Measurements from ENCODE around the gene SIX3. TPM values are rescaled to one million over a fixed set of nuclear protein-coding genes. Genes with fewer than 3 reads are reported as not detected.

The SIX3 gene
- total RNA-seq, 1 experiment from 2014 or later, result 0.56 TPM

DNA sequence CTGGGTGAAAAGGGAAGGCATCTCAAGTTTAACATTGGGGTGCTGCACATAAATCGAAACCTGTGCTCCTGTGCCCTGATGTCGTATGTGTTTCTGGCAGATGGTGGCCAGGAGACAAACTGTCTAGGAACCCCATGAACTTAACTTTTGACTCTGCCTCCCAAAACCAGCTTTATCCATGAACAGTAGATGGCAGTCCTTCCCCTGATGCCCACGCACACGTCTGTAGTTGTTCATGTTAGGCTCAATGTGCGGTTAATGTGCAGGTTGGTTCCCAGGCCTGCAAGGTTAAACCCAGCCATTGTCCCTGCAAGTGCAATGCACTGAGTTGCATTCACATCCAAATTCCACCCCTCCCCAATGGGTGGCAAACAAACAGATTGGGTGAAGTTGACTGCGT lies 44.1 kb upstream of the SIX3 start:
- no TSS peak for BruUV-seq (replicated peaks)
- intact Hi-C loops (cut with micrococcal nuclease; ENCODE audit: unreplicated experiment), result no loop called here
- no peaks in the 10 kb centered on the region for H3K36me3 ChIP-seq (ENCODE audit: insufficient read depth, low read length, poor library complexity, severe bottlenecking)
- peaks cover 22% of the 10 kb centered on the region for H3K27me3 ChIP-seq (replicated peaks; ENCODE audit: insufficient read depth, low read depth, low read length, poor library complexity)
- POLR2A ChIA-PET (ENCODE audit: low non-redundant PET), result no interaction called here
- no peaks in the 10 kb centered on the region for H3K4me1 ChIP-seq (ENCODE audit: insufficient read depth, low read length, poor library complexity, severe bottlenecking)
- H3K9me3 ChIP-seq (ENCODE audit: low read depth, low read length, poor library complexity, severe bottlenecking), result no peaks in the 10 kb centered on the region
- H3K4me3 ChIP-seq (ENCODE audit: low read depth, low read length, poor library complexity, severe bottlenecking), result no peak overlapping the region
- CTCF ChIA-PET, result no interaction called here
- TF ChIP-seq EZH2 (IDR thresholded peaks at IDR 0.05; ENCODE audit: borderline replicate concordance, low read depth, low read length, poor library complexity, severe bottlenecking), result no peak
- TF ChIP-seq CTCF (conservative IDR thresholded peaks at IDR 0.05; ENCODE audit: low read depth, low read length), result 0 out of 2 replicates have a peak, but pooled peaks have one; percentile 30
- H3K27ac ChIP-seq (ENCODE audit: low read depth, low read length, poor library complexity, severe bottlenecking), result no peak overlapping the region
- no peak for DNase-seq (ENCODE audit: low spot score)

DNA sequence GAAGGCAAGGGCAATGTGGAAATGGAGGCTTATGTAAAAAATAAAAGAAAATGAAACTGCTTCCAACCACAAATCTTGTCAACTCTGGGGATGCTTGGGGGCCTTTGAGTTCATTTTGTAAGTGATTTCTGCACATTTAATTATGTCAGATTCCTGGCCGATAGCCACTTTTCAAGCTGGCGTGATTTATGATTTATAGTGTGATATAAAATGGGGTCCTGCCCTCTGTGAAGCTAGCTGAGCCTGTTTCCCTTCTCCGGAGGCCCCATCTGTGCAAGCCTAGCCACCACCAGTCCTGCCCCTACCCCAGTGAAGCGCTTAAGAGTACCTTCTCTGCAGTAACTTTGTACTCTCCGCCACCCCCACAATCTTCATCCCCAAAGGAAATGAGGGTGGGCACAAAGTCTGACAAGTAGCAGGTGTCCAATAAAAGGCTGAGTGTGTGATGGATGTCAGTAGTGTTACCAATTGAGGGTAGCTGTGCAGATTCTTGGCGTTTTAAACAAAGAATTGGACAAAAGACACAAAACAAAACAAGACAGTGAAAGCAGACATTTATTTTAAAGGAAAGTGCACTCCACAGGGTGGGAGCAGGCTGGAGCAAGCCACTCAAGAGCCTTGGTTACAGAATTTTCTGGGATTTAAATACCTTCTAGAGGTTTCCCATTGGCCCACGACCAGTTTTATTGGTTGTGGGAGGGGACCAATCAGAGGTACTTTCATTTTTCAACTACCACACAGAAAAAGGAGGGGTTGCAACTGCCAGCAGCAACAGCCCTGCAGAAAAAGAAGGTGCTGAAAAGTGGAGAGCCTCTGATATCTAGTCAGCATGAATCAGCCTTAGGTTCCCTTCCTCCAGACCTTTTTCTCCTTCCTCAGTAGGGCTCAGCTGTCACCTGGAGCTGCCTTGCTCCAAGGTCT lies 39.0 kb upstream of the SIX3 start:
- TF ChIP-seq EZH2 (IDR thresholded peaks at IDR 0.05; ENCODE audit: borderline replicate concordance, low read depth, low read length, poor library complexity, severe bottlenecking), result no peak
- TF ChIP-seq CTCF (conservative IDR thresholded peaks at IDR 0.05; ENCODE audit: low read depth, low read length), result no peak
- POLR2A ChIA-PET (ENCODE audit: low non-redundant PET), result no interaction called here
- H3K4me1 ChIP-seq (ENCODE audit: insufficient read depth, low read length, poor library complexity, severe bottlenecking), result no peaks in the 10 kb centered on the region
- no peaks in the 10 kb centered on the region for H3K9me3 ChIP-seq (ENCODE audit: low read depth, low read length, poor library complexity, severe bottlenecking)
- no peaks in the 10 kb centered on the region for H3K36me3 ChIP-seq (ENCODE audit: insufficient read depth, low read length, poor library complexity, severe bottlenecking)
- no TSS peak for BruUV-seq (replicated peaks)
- H3K27ac ChIP-seq (ENCODE audit: low read depth, low read length, poor library complexity, severe bottlenecking), result no peak overlapping the region
- peaks cover 37% of the 10 kb centered on the region for H3K27me3 ChIP-seq (replicated peaks; ENCODE audit: insufficient read depth, low read depth, low read length, poor library complexity)
- CTCF ChIA-PET, result no interaction called here
- no peak overlapping the region for H3K4me3 ChIP-seq (ENCODE audit: low read depth, low read length, poor library complexity, severe bottlenecking)
- intact Hi-C loops (cut with micrococcal nuclease; ENCODE audit: unreplicated experiment), result no loop called here
- peak; percentile 23 for DNase-seq (ENCODE audit: low spot score)

GRCh38 chr2:44904578-44904977 lies 36.9 kb upstream of the SIX3 start:
- no TSS peak for BruUV-seq (replicated peaks)
- Histone ChIP-seq H3K9me3 (ENCODE audit: low read depth, low read length, poor library complexity, severe bottlenecking) (no peaks in the 10 kb centered on the region), H3K36me3 (ENCODE audit: insufficient read depth, low read length, poor library complexity, severe bottlenecking) (no peaks in the 10 kb centered on the region), H3K27me3 (replicated peaks; ENCODE audit: insufficient read depth, low read depth, low read length, poor library complexity) (peaks cover 39% of the 10 kb centered on the region), H3K4me3 (ENCODE audit: low read depth, low read length, poor library complexity, severe bottlenecking) (no peak overlapping the region), H3K4me1 (ENCODE audit: insufficient read depth, low read length, poor library complexity, severe bottlenecking) (no peaks in the 10 kb centered on the region), H3K27ac (ENCODE audit: low read depth, low read length, poor library complexity, severe bottlenecking) (no peak overlapping the region)
- CTCF ChIA-PET, result no interaction called here
- POLR2A ChIA-PET (ENCODE audit: low non-redundant PET), result no interaction called here
- no peak for TF ChIP-seq CTCF (conservative IDR thresholded peaks at IDR 0.05; ENCODE audit: low read depth, low read length)
- no peak for TF ChIP-seq EZH2 (IDR thresholded peaks at IDR 0.05; ENCODE audit: borderline replicate concordance, low read depth, low read length, poor library complexity, severe bottlenecking)
- no peak for DNase-seq (ENCODE audit: low spot score)
- intact Hi-C loops (cut with micrococcal nuclease; ENCODE audit: unreplicated experiment), result no loop called here

All from A673 (cell line).